ENCODE measurements around the gene MTMR4.

The MTMR4 gene

GRCh38 chr17:58476812-58477211, 37.6 kb downstream of the MTMR4 start:
- TF ChIP-seq, protein P1, sequence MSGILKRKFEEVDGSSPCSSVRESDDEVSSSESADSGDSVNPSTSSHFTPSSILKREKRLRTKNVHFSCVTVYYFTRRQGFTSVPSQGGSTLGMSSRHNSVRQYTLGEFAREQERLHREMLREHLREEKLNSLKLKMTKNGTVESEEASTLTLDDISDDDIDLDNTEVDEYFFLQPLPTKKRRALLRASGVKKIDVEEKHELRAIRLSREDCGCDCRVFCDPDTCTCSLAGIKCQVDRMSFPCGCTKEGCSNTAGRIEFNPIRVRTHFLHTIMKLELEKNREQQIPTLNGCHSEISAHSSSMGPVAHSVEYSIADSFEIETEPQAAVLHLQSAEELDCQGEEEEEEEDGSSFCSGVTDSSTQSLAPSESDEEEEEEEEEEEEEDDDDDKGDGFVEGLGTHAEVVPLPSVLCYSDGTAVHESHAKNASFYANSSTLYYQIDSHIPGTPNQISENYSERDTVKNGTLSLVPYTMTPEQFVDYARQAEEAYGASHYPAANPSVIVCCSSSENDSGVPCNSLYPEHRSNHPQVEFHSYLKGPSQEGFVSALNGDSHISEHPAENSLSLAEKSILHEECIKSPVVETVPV (CRISPR knock-in tag; IDR thresholded peaks at IDR 0.05), result no peak
- TF ChIP-seq CSDC2 (CRISPR knock-in tag; IDR thresholded peaks at IDR 0.05) (no peak), OSR1 (CRISPR knock-in tag; IDR thresholded peaks at IDR 0.05) (no peak), ZNF565 (CRISPR knock-in tag; conservative IDR thresholded peaks at IDR 0.05; ENCODE audit: low read depth) (no peak), TSHZ2 (CRISPR knock-in tag; IDR thresholded peaks at IDR 0.05) (no peak), ARNTL (CRISPR knock-in tag; IDR thresholded peaks at IDR 0.05; ENCODE audit: borderline replicate concordance, low read depth) (no peak), TOX (CRISPR knock-in tag; IDR thresholded peaks at IDR 0.05; ENCODE audit: borderline replicate concordance) (no peak), ZFP3 (CRISPR knock-in tag; IDR thresholded peaks at IDR 0.05) (no peak), ZFP30 (CRISPR knock-in tag; IDR thresholded peaks at IDR 0.05) (no peak), ESRRG (CRISPR knock-in tag; IDR thresholded peaks at IDR 0.05) (no peak)
- TF ChIP-seq, protein P2, sequence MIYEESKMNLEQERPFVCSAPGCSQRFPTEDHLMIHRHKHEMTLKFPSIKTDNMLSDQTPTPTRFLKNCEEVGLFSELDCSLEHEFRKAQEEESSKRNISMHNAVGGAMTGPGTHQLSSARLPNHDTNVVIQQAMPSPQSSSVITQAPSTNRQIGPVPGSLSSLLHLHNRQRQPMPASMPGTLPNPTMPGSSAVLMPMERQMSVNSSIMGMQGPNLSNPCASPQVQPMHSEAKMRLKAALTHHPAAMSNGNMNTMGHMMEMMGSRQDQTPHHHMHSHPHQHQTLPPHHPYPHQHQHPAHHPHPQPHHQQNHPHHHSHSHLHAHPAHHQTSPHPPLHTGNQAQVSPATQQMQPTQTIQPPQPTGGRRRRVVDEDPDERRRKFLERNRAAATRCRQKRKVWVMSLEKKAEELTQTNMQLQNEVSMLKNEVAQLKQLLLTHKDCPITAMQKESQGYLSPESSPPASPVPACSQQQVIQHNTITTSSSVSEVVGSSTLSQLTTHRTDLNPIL (CRISPR knock-in tag; IDR thresholded peaks at IDR 0.05; ENCODE audit: low read depth), result no peak
- no peak for ATAC-seq

DNA sequence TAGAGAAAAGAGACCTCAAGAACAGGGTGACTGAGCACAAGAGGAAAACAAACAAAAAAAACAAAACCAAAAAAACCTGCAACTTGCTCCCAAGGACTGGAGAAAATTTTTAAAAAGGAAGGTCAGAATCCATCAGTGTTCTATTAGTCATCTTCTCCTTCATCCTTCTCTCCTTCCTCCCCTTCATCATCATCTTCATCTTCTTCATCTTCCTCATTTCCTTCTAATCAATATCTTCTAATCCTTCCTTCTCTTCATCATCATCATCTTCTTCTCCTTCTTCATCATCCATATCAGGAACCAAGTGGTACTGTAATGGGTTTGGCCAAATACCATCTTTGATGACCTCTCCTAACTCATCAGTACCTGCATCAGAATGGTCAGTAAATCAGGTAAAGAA, 38.5 kb downstream of the MTMR4 start:
- TF ChIP-seq OSR1 (CRISPR knock-in tag; IDR thresholded peaks at IDR 0.05), result no peak
- TF ChIP-seq ZC3H10 (CRISPR knock-in tag; IDR thresholded peaks at IDR 0.05), result no peak
- no peak for TF ChIP-seq ZNF565 (CRISPR knock-in tag; conservative IDR thresholded peaks at IDR 0.05; ENCODE audit: low read depth)
- no peak for TF ChIP-seq BACH2 (CRISPR knock-in tag; IDR thresholded peaks at IDR 0.05; ENCODE audit: borderline replicate concordance)
- TF ChIP-seq TSHZ2 (CRISPR knock-in tag; IDR thresholded peaks at IDR 0.05), result no peak
- TF ChIP-seq SNAI2 (CRISPR knock-in tag; IDR thresholded peaks at IDR 0.05), result no peak
- TF ChIP-seq PPARA (CRISPR knock-in tag; IDR thresholded peaks at IDR 0.05; ENCODE audit: borderline replicate concordance), result no peak
- no peak for TF ChIP-seq ESRRG (CRISPR knock-in tag; IDR thresholded peaks at IDR 0.05)
- TF ChIP-seq CSDC2 (CRISPR knock-in tag; IDR thresholded peaks at IDR 0.05), result no peak
- no peak for TF ChIP-seq ARNTL (CRISPR knock-in tag; IDR thresholded peaks at IDR 0.05; ENCODE audit: borderline replicate concordance, low read depth)
- no peak for ATAC-seq

- no peak for ATAC-seq
- TF ChIP-seq ZFP3 (CRISPR knock-in tag; IDR thresholded peaks at IDR 0.05) (no peak), ARNTL (CRISPR knock-in tag; IDR thresholded peaks at IDR 0.05; ENCODE audit: borderline replicate concordance, low read depth) (no peak), OSR1 (CRISPR knock-in tag; IDR thresholded peaks at IDR 0.05) (no peak), ISL1 (CRISPR knock-in tag; IDR thresholded peaks at IDR 0.05) (no peak), CSDC2 (CRISPR knock-in tag; IDR thresholded peaks at IDR 0.05) (no peak), ZNF8 (CRISPR knock-in tag; IDR thresholded peaks at IDR 0.05) (no peak), ZC3H10 (CRISPR knock-in tag; IDR thresholded peaks at IDR 0.05) (no peak), BACH2 (CRISPR knock-in tag; IDR thresholded peaks at IDR 0.05; ENCODE audit: borderline replicate concordance) (no peak), SNAI2 (CRISPR knock-in tag; IDR thresholded peaks at IDR 0.05) (no peak), PPARA (CRISPR knock-in tag; IDR thresholded peaks at IDR 0.05; ENCODE audit: borderline replicate concordance) (no peak), TOX (CRISPR knock-in tag; IDR thresholded peaks at IDR 0.05; ENCODE audit: borderline replicate concordance) (no peak)
- TF ChIP-seq, protein P3, sequence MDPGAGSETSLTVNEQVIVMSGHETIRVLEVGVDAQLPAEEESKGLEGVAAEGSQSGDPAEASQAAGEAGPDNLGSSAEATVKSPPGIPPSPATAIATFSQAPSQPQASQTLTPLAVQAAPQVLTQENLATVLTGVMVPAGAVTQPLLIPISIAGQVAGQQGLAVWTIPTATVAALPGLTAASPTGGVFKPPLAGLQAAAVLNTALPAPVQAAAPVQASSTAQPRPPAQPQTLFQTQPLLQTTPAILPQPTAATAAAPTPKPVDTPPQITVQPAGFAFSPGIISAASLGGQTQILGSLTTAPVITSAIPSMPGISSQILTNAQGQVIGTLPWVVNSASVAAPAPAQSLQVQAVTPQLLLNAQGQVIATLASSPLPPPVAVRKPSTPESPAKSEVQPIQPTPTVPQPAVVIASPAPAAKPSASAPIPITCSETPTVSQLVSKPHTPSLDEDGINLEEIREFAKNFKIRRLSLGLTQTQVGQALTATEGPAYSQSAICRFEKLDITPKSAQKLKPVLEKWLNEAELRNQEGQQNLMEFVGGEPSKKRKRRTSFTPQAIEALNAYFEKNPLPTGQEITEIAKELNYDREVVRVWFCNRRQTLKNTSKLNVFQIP (CRISPR knock-in tag; IDR thresholded peaks at IDR 0.05; ENCODE audit: borderline replicate concordance, low read depth), result no peak
- TF ChIP-seq, protein P1 (CRISPR knock-in tag; IDR thresholded peaks at IDR 0.05), result no peak
- TF ChIP-seq, protein P4, sequence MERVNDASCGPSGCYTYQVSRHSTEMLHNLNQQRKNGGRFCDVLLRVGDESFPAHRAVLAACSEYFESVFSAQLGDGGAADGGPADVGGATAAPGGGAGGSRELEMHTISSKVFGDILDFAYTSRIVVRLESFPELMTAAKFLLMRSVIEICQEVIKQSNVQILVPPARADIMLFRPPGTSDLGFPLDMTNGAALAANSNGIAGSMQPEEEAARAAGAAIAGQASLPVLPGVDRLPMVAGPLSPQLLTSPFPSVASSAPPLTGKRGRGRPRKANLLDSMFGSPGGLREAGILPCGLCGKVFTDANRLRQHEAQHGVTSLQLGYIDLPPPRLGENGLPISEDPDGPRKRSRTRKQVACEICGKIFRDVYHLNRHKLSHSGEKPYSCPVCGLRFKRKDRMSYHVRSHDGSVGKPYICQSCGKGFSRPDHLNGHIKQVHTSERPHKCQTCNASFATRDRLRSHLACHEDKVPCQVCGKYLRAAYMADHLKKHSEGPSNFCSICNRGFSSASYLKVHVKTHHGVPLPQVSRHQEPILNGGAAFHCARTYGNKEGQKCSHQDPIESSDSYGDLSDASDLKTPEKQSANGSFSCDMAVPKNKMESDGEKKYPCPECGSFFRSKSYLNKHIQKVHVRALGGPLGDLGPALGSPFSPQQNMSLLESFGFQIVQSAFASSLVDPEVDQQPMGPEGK (CRISPR knock-in tag; IDR thresholded peaks at IDR 0.05; ENCODE audit: borderline replicate concordance), result no peak
These were observed 44.1 kb downstream of the MTMR4 start for GRCh38 chr17:58470356-58470755.
